Fibroblast of pulmonary artery (primary cell): ENCODE measurements around the gene RGMA.
A peak's percentile ranks its signal among the peaks of the same experiment; 100 is the strongest.
"Not testable (repeated sequence)": the region's sequence is repeated elsewhere in the genome, so short reads cannot be mapped to it uniquely, and the experiment has no call there.

Experiments
- DNase-seq: peaks from one replicate; pipeline ENCODE4 v3.0.0-alpha.2; 2010; ENCODE audit warnings: low read depth
- H3K4me3 ChIP-seq: replicated peaks from 2 replicates; pipeline ENCODE4 v1.5.1; 2011; ENCODE audit warnings: low read depth, mild to moderate bottlenecking, control low read depth, low read length, moderate library complexity
- CTCF ChIP-seq: IDR thresholded peaks from 2 replicates; pipeline ENCODE4 v1.5.1; 2011; ENCODE audit warnings: mild to moderate bottlenecking, control low read depth, low read length, inconsistent platforms; ENCODE audit errors: missing control alignments

Gene RGMA

GRCh38 chr15:93033434-93034045 is 55.5 kb downstream of the RGMA start:
- no peak for TF ChIP-seq CTCF
- DNase-seq: no peak
- no peak overlapping the region for H3K4me3 ChIP-seq

- DNase-seq, H3K4me3 ChIP-seq: not testable (repeated sequence)
Observed at GRCh38 chr15:93032515-93033206, 56.4 kb downstream of the RGMA start.

GRCh38 chr15:93031557-93032384 is 57.2 kb downstream of the RGMA start:
- not testable (repeated sequence) for H3K4me3 ChIP-seq, DNase-seq

- TF ChIP-seq CTCF: no peak
- DNase-seq: no peak
- no peak overlapping the region for H3K4me3 ChIP-seq
Observed at GRCh38 chr15:93031103-93031464, 57.9 kb downstream of the RGMA start.

GRCh38 chr15:93030430-93031102 is 58.4 kb downstream of the RGMA start:
- TF ChIP-seq CTCF: peak; percentile 83
- H3K4me3 ChIP-seq: no peak overlapping the region
- peak; percentile 70 for DNase-seq

- peak; percentile 29 for DNase-seq
- no peak overlapping the region for H3K4me3 ChIP-seq
- TF ChIP-seq CTCF: no peak
Observed at GRCh38 chr15:93029836-93030429, 59.1 kb downstream of the RGMA start.

GRCh38 chr15:93029214-93029835 is 59.7 kb downstream of the RGMA start:
- peak; percentile 41 for DNase-seq
- no peak for TF ChIP-seq CTCF
- H3K4me3 ChIP-seq: no peak overlapping the region
